ENCODE measurements around the gene KCP. TPM values are rescaled to one million over a fixed set of nuclear protein-coding genes. Genes with fewer than 3 reads are reported as not detected.

KCP gene
- total RNA-seq, 1 experiment from 2014 or later = 5.3 TPM

- H3K4me1 ChIP-seq (ENCODE audit: insufficient read depth, low read length) = no peaks in the 10 kb centered on the region
- H2BK120ac ChIP-seq (ENCODE audit: low read depth, low read length, poor library complexity, severe bottlenecking) = no peak overlapping the region
- peaks cover 5% of the 10 kb centered on the region for H3K23me2 ChIP-seq (ENCODE audit: insufficient read length, low read depth, low read length, poor library complexity, severe bottlenecking)
- no peak overlapping the region for H3K4me2 ChIP-seq (ENCODE audit: insufficient read depth, insufficient read length, low read length)
- no peak overlapping the region for H3K56ac ChIP-seq (ENCODE audit: insufficient read length, low read depth, low read length)
- Mint-ChIP-seq H3K9me3 (0 out of 5 replicates have a peak, but pooled peaks cover 0 to 2% of the 10 kb centered on the region in 2 experiments), H3K27me3 (ENCODE audit: low read depth) (peaks cover 66% of the 10 kb centered on the region), H3K27ac (no peak overlapping the region), H3K4me1 (peaks cover 6 to 12% of the 10 kb centered on the region in 2 experiments), H3K36me3 (ENCODE audit: insufficient read depth in 1 of 3, low read depth in 3 of 3) (no peaks in the 10 kb centered on the region), H3K4me3 (no peak overlapping the region)
- no peak overlapping the region for H3K27ac ChIP-seq (ENCODE audit: insufficient read length, low read depth, low read length)
- H3K79me2 ChIP-seq (ENCODE audit: insufficient read depth, low read length) = no peaks in the 10 kb centered on the region
- no peak overlapping the region for H4K91ac ChIP-seq (ENCODE audit: insufficient read length, low read depth, low read length)
- H3K18ac ChIP-seq (ENCODE audit: insufficient read length, low read depth, low read length) = no peak overlapping the region
- no peak overlapping the region for H2BK15ac ChIP-seq (ENCODE audit: low read depth, low read length)
- H4K20me1 ChIP-seq (ENCODE audit: control insufficient read depth, insufficient read depth, insufficient read length) = no peaks in the 10 kb centered on the region
- H2AFZ ChIP-seq (ENCODE audit: low read length) = no peak overlapping the region
- H3K9me3 ChIP-seq (ENCODE audit: control insufficient read depth, low read depth, low read length) = no peaks in the 10 kb centered on the region
- H3K14ac ChIP-seq (ENCODE audit: insufficient read depth, low read length) = no peak overlapping the region
- no peak overlapping the region for H3K23ac ChIP-seq (ENCODE audit: insufficient read length, low read depth, low read length)
- no peak for DNase-seq
- H2AK5ac ChIP-seq (ENCODE audit: insufficient read length, low read length) = no peak overlapping the region
- peaks cover 19% of the 10 kb centered on the region; the same call in 1 of the 2 replicates for H3K27me3 ChIP-seq (ENCODE audit: insufficient read depth, low read length)
- no peak overlapping the region for H2BK20ac ChIP-seq (ENCODE audit: low read depth, low read length, poor library complexity, severe bottlenecking)
- H3K79me1 ChIP-seq (ENCODE audit: insufficient read depth, low read depth, low read length, poor library complexity, severe bottlenecking) = no peaks in the 10 kb centered on the region
- H2BK5ac ChIP-seq (ENCODE audit: insufficient read length, low read length) = no peak overlapping the region
- TF ChIP-seq, protein P1, sequence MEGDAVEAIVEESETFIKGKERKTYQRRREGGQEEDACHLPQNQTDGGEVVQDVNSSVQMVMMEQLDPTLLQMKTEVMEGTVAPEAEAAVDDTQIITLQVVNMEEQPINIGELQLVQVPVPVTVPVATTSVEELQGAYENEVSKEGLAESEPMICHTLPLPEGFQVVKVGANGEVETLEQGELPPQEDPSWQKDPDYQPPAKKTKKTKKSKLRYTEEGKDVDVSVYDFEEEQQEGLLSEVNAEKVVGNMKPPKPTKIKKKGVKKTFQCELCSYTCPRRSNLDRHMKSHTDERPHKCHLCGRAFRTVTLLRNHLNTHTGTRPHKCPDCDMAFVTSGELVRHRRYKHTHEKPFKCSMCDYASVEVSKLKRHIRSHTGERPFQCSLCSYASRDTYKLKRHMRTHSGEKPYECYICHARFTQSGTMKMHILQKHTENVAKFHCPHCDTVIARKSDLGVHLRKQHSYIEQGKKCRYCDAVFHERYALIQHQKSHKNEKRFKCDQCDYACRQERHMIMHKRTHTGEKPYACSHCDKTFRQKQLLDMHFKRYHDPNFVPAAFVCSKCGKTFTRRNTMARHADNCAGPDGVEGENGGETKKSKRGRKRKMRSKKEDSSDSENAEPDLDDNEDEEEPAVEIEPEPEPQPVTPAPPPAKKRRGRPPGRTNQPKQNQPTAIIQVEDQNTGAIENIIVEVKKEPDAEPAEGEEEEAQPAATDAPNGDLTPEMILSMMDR (conservative IDR thresholded peaks at IDR 0.05) = no peak
- H2BK12ac ChIP-seq (ENCODE audit: insufficient read length, low read depth, low read length) = no peak overlapping the region
- H4K8ac ChIP-seq (replicated peaks; ENCODE audit: insufficient read length, low read depth, low read length) = no peak overlapping the region
- H4K5ac ChIP-seq (ENCODE audit: insufficient read length, low read depth, low read length) = no peak overlapping the region
- no peak overlapping the region for H3K4ac ChIP-seq (ENCODE audit: low read depth, low read length)
- no peak overlapping the region for H3T11ph ChIP-seq (ENCODE audit: low read length)
- no peak overlapping the region for H3K9ac ChIP-seq (ENCODE audit: extremely low read depth, insufficient read length, low read length)
- no CpG with 5 or more reads among the region's 6 CpGs for WGBS (ENCODE audit: extremely low coverage, insufficient read length, low lambda C conversion rate)
Measured at GRCh38 chr7:128935342-128935730, 24.8 kb upstream of the KCP start.
